Vagina (tissue), 2 donors: ENCODE data around the gene CEMIP. TPM values are rescaled to one million over a fixed set of nuclear protein-coding genes. Genes with fewer than 3 reads are reported as not detected.

Experiments
- DNase-seq, 2 donors: peaks; one replicate each; pipeline ENCODE4 v3.0.0-alpha.2; 2017; ENCODE audit errors: extremely low spot score in 2 of 2
- H3K27ac ChIP-seq: fragments of 200-600 bp; sonication (generic); one replicate; pipeline ENCODE4 v1.5.1; 2019
- H3K27me3 ChIP-seq: fragments of 200-600 bp; sonication (generic); one replicate; pipeline ENCODE4 v1.5.1; 2019
- H3K36me3 ChIP-seq, 2 donors: fragments of 200-600 bp; sonication (generic); one replicate each; pipeline ENCODE4 v1.5.1; 2017 to 2019
- H3K4me1 ChIP-seq: fragments of 200-600 bp; sonication (generic); one replicate; pipeline ENCODE4 v1.5.1; 2019
- H3K4me3 ChIP-seq, 2 donors: fragments of 200-600 bp; sonication (generic); 1 replicate in 1 of 2; 2 replicates in 1 of 2; pipeline ENCODE4 v1.5.1; 2016 to 2019
- H3K9me3 ChIP-seq: fragments of 200-600 bp; sonication (generic); one replicate; pipeline ENCODE4 v1.5.1; 2019
- POLR2A ChIP-seq, 2 donors: fragments of 450-650 bp; IDR thresholded peaks; one replicate each; pipeline ENCODE4 v1.6.1; 2017; ENCODE audit warnings: antibody characterized with exemption in 2 of 2, mild to moderate bottlenecking in 2 of 2, moderate library complexity in 2 of 2
- POLR2AphosphoS5 ChIP-seq, 2 donors: sonication (generic); formaldehyde crosslinking; IDR thresholded peaks; one replicate each; pipeline ENCODE4 v1.9.0; 2017; ENCODE audit warnings: antibody characterized with exemption in 2 of 2, mild to moderate bottlenecking in 2 of 2, low read depth in 1 of 2; ENCODE audit not compliant: insufficient read depth in 1 of 2
- intact Hi-C: fragments of 100-400 bp; cut with DNase I; formaldehyde crosslinking; loops from one replicate; pipeline ENCODE4 v1.15.1; 2023
- total RNA-seq: library from RNA; depleted of rRNA; stranded (reverse); fragments of >200 nt; gene quantifications from one replicate; pipeline ENCODE4 v1.2.3, GENCODE V29; 2016
- TF ChIP-seq, protein P1 (sequence below), 3 experiments: fragments of 450-650 bp in 2 of 3; fragments of 200-600 bp in 1 of 3; sonication (generic) in 1 of 3; IDR thresholded peaks; one replicate each; pipeline ENCODE4 v1.5.1; 2017 to 2019; ENCODE audit warnings: antibody characterized with exemption in 3 of 3, mild to moderate bottlenecking in 2 of 3, moderate library complexity in 2 of 3

Gene CEMIP
- total RNA-seq, 1 donor from 2014 or later, result 0.74 TPM

DNA sequence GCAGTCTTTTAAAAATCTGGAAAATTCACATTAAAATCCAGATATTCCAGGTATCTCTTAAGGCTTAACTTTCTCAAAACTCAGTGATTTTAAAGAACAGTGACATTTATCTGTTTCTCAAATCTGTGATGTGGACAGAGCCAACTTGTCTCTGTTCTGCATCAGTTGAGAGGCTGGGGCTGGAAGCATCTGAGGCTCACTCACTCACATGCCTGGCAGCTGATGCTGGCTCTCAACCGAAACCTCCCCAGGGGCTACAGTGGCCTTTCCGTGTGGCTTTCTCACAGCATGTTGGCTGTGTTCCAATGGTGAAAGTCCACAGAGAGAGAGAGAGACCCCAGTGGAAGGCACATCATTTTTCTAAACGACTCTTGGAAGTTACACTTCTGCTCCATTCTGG is 53.5 kb downstream of the CEMIP start:
- Histone ChIP-seq H3K27me3 (no peaks in the 10 kb centered on the region), H3K4me1 (peaks cover 20% of the 10 kb centered on the region), H3K36me3 (no peaks in the 10 kb centered on the region), H3K27ac (no peak overlapping the region), H3K4me3 (no peak overlapping the region), H3K9me3 (no peaks in the 10 kb centered on the region)
- TF ChIP-seq POLR2AphosphoS5 (IDR thresholded peaks at IDR 0.05; ENCODE audit: insufficient read depth in 1 of 2, low read depth in 1 of 2) (no peak), POLR2A (IDR thresholded peaks at IDR 0.05) (no peak)
- TF ChIP-seq, protein P1, sequence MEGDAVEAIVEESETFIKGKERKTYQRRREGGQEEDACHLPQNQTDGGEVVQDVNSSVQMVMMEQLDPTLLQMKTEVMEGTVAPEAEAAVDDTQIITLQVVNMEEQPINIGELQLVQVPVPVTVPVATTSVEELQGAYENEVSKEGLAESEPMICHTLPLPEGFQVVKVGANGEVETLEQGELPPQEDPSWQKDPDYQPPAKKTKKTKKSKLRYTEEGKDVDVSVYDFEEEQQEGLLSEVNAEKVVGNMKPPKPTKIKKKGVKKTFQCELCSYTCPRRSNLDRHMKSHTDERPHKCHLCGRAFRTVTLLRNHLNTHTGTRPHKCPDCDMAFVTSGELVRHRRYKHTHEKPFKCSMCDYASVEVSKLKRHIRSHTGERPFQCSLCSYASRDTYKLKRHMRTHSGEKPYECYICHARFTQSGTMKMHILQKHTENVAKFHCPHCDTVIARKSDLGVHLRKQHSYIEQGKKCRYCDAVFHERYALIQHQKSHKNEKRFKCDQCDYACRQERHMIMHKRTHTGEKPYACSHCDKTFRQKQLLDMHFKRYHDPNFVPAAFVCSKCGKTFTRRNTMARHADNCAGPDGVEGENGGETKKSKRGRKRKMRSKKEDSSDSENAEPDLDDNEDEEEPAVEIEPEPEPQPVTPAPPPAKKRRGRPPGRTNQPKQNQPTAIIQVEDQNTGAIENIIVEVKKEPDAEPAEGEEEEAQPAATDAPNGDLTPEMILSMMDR (IDR thresholded peaks at IDR 0.05), result no peak
- intact Hi-C loops, result no loop called here
- no peak for DNase-seq

DNA sequence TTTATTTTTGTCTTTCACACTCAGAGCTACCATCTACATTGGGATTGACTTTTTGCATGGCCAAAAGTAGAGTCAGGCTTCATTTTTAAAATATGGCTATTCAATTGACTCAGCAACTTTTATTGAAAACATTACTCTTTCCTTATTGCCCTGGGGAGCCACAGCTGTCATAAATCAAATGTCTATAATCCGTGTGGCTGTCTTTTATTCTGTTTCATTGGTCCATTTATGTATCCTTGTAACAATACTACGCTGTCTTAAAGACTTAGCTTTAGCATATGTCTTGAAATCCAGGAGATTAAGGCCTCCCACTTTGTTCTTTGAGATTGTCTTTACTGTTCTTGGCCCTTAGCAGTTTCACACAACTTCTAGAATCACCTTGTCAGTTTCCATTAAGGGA is 55.2 kb downstream of the CEMIP start:
- Histone ChIP-seq H3K9me3 (no peaks in the 10 kb centered on the region), H3K4me3 (no peak overlapping the region), H3K36me3 (no peaks in the 10 kb centered on the region), H3K27me3 (no peaks in the 10 kb centered on the region), H3K4me1 (peaks cover 22% of the 10 kb centered on the region), H3K27ac (no peak overlapping the region)
- intact Hi-C loops, result no loop called here
- DNase-seq, result no peak
- TF ChIP-seq POLR2AphosphoS5 (IDR thresholded peaks at IDR 0.05; ENCODE audit: insufficient read depth in 1 of 2, low read depth in 1 of 2) (no peak), POLR2A (IDR thresholded peaks at IDR 0.05) (no peak)
- TF ChIP-seq, protein P1 (IDR thresholded peaks at IDR 0.05), result no peak

DNA sequence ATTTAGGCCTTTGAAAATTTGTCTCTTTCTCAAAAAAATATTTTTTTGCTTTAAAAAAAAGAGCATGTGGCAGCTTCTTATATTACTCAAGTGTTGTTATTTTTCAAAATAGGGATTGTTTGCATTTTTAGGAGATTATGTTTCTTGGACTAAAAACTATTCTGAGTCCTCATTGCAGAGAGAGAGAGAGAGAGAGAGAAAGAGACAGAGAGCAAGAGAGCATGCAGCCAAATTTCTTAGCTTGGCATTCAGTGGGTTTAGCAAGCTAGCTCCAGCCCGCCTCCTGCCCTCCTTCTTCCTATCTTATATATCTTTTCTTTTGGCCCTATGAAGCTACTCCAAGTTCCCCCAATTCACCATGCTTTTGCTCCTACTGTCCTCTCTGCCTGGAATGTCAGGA is 55.7 kb downstream of the CEMIP start:
- no peaks in the 10 kb centered on the region for H3K36me3 ChIP-seq
- no peak overlapping the region for H3K27ac ChIP-seq
- no peak overlapping the region for H3K4me3 ChIP-seq
- DNase-seq, result no peak
- intact Hi-C loops, result no loop called here
- peaks cover 27% of the 10 kb centered on the region for H3K4me1 ChIP-seq
- H3K9me3 ChIP-seq, result no peaks in the 10 kb centered on the region
- H3K27me3 ChIP-seq, result no peaks in the 10 kb centered on the region
- TF ChIP-seq POLR2AphosphoS5 (IDR thresholded peaks at IDR 0.05; ENCODE audit: insufficient read depth in 1 of 2, low read depth in 1 of 2) (no peak), POLR2A (IDR thresholded peaks at IDR 0.05) (no peak)
- TF ChIP-seq, protein P1 (IDR thresholded peaks at IDR 0.05), result no peak

DNA sequence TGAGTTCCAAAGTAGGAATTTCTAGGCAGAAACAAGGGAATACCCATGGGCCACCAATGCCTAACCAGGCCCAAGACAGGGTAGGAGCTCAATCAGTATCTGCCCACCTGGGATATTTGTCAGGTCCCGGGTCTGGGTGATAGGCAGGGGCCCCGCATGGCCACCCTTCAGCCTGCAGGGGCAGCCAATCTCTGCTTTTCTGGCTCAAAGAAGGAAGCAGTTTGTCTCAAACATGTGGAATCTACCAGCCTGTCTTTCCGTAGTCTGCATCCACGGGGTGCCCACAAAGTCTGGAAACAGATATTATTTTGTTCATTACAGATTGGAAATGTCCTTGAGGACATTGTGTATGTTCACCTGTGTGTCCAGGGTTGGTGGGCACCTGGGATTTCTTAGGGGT is 56.2 kb downstream of the CEMIP start:
- Histone ChIP-seq H3K9me3 (no peaks in the 10 kb centered on the region), H3K27ac (no peak overlapping the region), H3K4me3 (no peak overlapping the region), H3K36me3 (no peaks in the 10 kb centered on the region), H3K27me3 (no peaks in the 10 kb centered on the region), H3K4me1 (peaks cover 32% of the 10 kb centered on the region)
- TF ChIP-seq POLR2A (IDR thresholded peaks at IDR 0.05) (no peak), POLR2AphosphoS5 (IDR thresholded peaks at IDR 0.05; ENCODE audit: insufficient read depth in 1 of 2, low read depth in 1 of 2) (no peak)
- TF ChIP-seq, protein P1 (IDR thresholded peaks at IDR 0.05), result no peak
- intact Hi-C loops, result no loop called here
- DNase-seq, result no peak

DNA sequence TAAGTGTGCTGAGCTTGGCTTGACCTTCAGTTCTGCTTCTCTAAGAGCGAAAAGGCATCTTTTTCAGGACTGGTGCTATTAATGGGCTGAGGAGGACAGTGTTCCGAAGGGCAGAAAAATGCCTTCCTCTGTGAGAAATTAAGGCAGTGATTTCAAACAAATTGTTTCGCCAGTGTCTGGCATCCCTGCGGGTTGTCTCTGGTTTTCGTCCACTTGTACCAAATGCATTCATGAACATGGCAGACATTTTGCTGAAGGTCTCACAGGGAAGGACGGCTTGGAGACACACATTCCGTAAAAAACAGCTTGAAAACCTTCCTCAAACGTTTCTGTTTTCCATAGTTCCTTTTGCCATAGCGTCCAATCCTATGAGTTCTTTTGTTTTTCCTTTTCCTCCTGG is 57.1 kb downstream of the CEMIP start:
- TF ChIP-seq, protein P1 (IDR thresholded peaks at IDR 0.05), result no peak
- TF ChIP-seq POLR2AphosphoS5 (IDR thresholded peaks at IDR 0.05; ENCODE audit: insufficient read depth in 1 of 2, low read depth in 1 of 2), result no peak
- TF ChIP-seq POLR2A (IDR thresholded peaks at IDR 0.05), result no peak
- intact Hi-C loops, result no loop called here

More for the DNA sequence above, 57.1 kb downstream of the CEMIP start:
- Histone ChIP-seq H3K36me3 (no peaks in the 10 kb centered on the region), H3K4me3 (no peak overlapping the region), H3K27me3 (no peaks in the 10 kb centered on the region), H3K9me3 (no peaks in the 10 kb centered on the region), H3K4me1 (peaks cover 36% of the 10 kb centered on the region), H3K27ac (no peak overlapping the region)
- no peak for DNase-seq
